Heart left ventricle (tissue), 16 donors: ENCODE measurements around the gene PCGF3. TPM values are rescaled to one million over a fixed set of nuclear protein-coding genes. Genes with fewer than 3 reads are reported as not detected.
"Not testable (repeated sequence)": the region's sequence is repeated elsewhere in the genome, so short reads cannot be mapped to it uniquely, and the experiment has no call there.

Source experiments
- ATAC-seq, 4 donors: fragments of 200-7000 bp; cut with Tn5 transposase; one replicate each; pipeline ENCODE4 v1.9.1; 2020 to 2022; ENCODE audit warnings: moderate library complexity in 4 of 4, mild to moderate bottlenecking in 3 of 4, moderate number of reproducible peaks in 1 of 4
- DNase-seq, 5 donors: peaks; one replicate each; pipeline ENCODE4 v3.0.0-alpha.2; 2020
- H3K27ac ChIP-seq, 12 donors: fragments of 200-600 bp; sonication (generic) in 4 of 12; one replicate each; pipeline versions ENCODE4 v1.5.0 to v1.8.0; 2016 to 2022; ENCODE audit warnings: mild to moderate bottlenecking in 2 of 12
- H3K27me3 ChIP-seq, 9 donors: fragments of 200-600 bp; sonication (generic) in 2 of 9; one replicate each; pipeline versions ENCODE4 v1.5.1 to v1.8.0; 2016 to 2022; ENCODE audit warnings: mild to moderate bottlenecking in 3 of 9
- H3K36me3 ChIP-seq, 9 donors: fragments of 200-600 bp; sonication (generic) in 2 of 9; one replicate each; pipeline versions ENCODE4 v1.5.0 to v1.8.0; 2018 to 2022; ENCODE audit warnings: mild to moderate bottlenecking in 2 of 9
- H3K4me1 ChIP-seq, 12 donors: fragments of 200-600 bp; sonication (generic) in 4 of 12; one replicate each; pipeline versions ENCODE4 v1.5.0 to v1.8.0; 2016 to 2022; ENCODE audit warnings: mild to moderate bottlenecking in 3 of 12
- H3K4me3 ChIP-seq, 12 donors: fragments of 200-600 bp; sonication (generic) in 4 of 12; one replicate each; pipeline versions ENCODE4 v1.5.0 to v1.8.0; 2017 to 2022; ENCODE audit warnings: mild to moderate bottlenecking in 9 of 12, moderate library complexity in 4 of 12
- H3K9me3 ChIP-seq, 12 donors: fragments of 200-600 bp; sonication (generic) in 4 of 12; one replicate each; pipeline versions ENCODE4 v1.5.0 to v1.8.0; 2016 to 2022; ENCODE audit warnings: mild to moderate bottlenecking in 1 of 12
- CTCF ChIP-seq, 12 donors: fragments of 200-600 bp; sonication (generic) in 4 of 12; IDR thresholded peaks; one replicate each; pipeline versions ENCODE4 v1.5.0 to v1.8.0; 2018 to 2022; ENCODE audit warnings: antibody characterized with exemption in 12 of 12, mild to moderate bottlenecking in 5 of 12
- POLR2A ChIP-seq, 2 donors: fragments of 450-650 bp; IDR thresholded peaks; one replicate each; pipeline ENCODE4 v1.6.1; 2017; ENCODE audit warnings: antibody characterized with exemption in 2 of 2, mild to moderate bottlenecking in 2 of 2, moderate library complexity in 2 of 2
- WGBS, 4 donors: extraction: QIAGEN DNeasy Blood & Tissue Kit in 2 of 4; methylation state at CpG; one replicate each; pipeline versions ENCODE4 v1.1.5 to v1.1.7; 2013 to 2018; 5-methylcytosine and 5-hydroxymethylcytosine counted together
- intact Hi-C, 10 donors: fragments of 100-400 bp; cut with DNase I; formaldehyde crosslinking; loops; one replicate each; pipeline versions ENCODE4 v1.11.1 to v1.14.2; 2022
- polyA plus RNA-seq, 2 donors: library from polyadenylated mRNA; stranded (reverse); fragments of 200-250 nt; gene quantifications; one replicate each; pipeline ENCODE4 v1.2.3, GENCODE V29; 2013
- total RNA-seq, 9 donors: library from RNA; depleted of rRNA in 2 of 9; stranded (reverse); fragments of >200 nt in 2 of 9; fragmentation: NEBNext Ultra II Directional in 3 of 9; extraction: Animal tissue kit (Norgen Biotek cat#: 25700) in 3 of 9; gene quantifications; one replicate each; pipeline versions ENCODE4 v1.1.0 to v1.2.4, GENCODE V29; 2016 to 2023
- donor health status: ischemic (EF 13 %, LVEDD 7.1; RV severe dilation, severe dysfunction).
- donor health status: healthy with polysubstance abuse.
- donor health status: DM: no; HTN: yes; CAD: no.
- donor health status: DM: no; HTN: no; CAD: no.
- donor health status: ischemic (EF 25% LVEDD 6.9; RV normal size, moderate dysfunction).
- donor health status: ischemic (EF 25% LVEDD 5.7; RV mildly dilated, moderate dysfunction).
- donor health status: healthy.
- donor health status: DM: yes; HTN: yes; CAD: no.
- donor health status: ischemic (EF 35%, LVEDD 5.7; RV mildly dilated, moderate dysfunction).
- donor health status: nonischemic (EF 11% LVEDD 7.7; RV severe dilation, severe dysfunction).
- donor health status: DM: yes; HTN: yes; CAD: no.
- donor health status: PGD.
- donor health status: ischemic (EF 29% LVEDD 5.4; RV normal size, mild dysfunction).
- donor health status: nonischemic (EF 23%, LVEDD 6.1; RV moderate dilation, normal function).

PCGF3 gene
- total and polyA plus RNA-seq, 11 donors, result 16.2 to 45.7 (median 22.5) TPM

- 80 to 85% (median 81%) methylated on average over 4 of the region's 4 CpGs for WGBS, 4 donors
- intact Hi-C loops, result no loop called here
- DNase-seq (no peak), ATAC-seq (no peak)
- Histone ChIP-seq H3K9me3 (no peaks in the 10 kb centered on the region), H3K4me3 (no peak overlapping the region), H3K27me3 (peaks cover 25 to 52% (median 44%) of the 10 kb centered on the region in 9 donors), H3K36me3 (no peaks in the 10 kb centered on the region), H3K27ac (no peak overlapping the region), H3K4me1 (peaks cover 0 to 19% (median 11%) of the 10 kb centered on the region in 12 donors)
- no peak for TF ChIP-seq POLR2A (IDR thresholded peaks at IDR 0.05)
- no peak for TF ChIP-seq CTCF (IDR thresholded peaks at IDR 0.05)
These were observed 91.4 kb downstream of the PCGF3 start for GRCh38 chr4:797066-797465.

GRCh38 chr4:801436-802124 is 95.9 kb downstream of the PCGF3 start:
- ATAC-seq (no peak), DNase-seq (no peak)
- H3K27me3 ChIP-seq, result peaks cover 0 to 16% (median 0%) of the 10 kb centered on the region in 9 donors
- intact Hi-C loops, result no loop called here
- H3K4me3 ChIP-seq, result no peak overlapping the region
- no peaks in the 10 kb centered on the region for H3K4me1 ChIP-seq
- peaks cover 0 to 8% (median 0%) of the 10 kb centered on the region in 12 donors for H3K9me3 ChIP-seq
- H3K36me3 ChIP-seq, result no peaks in the 10 kb centered on the region
- H3K27ac ChIP-seq, result no peak overlapping the region
- no peak for TF ChIP-seq CTCF (IDR thresholded peaks at IDR 0.05)
- no peak for TF ChIP-seq POLR2A (IDR thresholded peaks at IDR 0.05)
- 90 to 93% (median 90%) methylated on average over 13 of the region's 13 CpGs for WGBS, 4 donors

GRCh38 chr4:803884-804283 is 98.3 kb downstream of the PCGF3 start:
- ATAC-seq (no peak), DNase-seq (no peak)
- H3K27me3 ChIP-seq, result peaks cover 0 to 9% (median 0%) of the 10 kb centered on the region in 9 donors
- H3K27ac ChIP-seq, result no peak overlapping the region
- no peaks in the 10 kb centered on the region for H3K36me3 ChIP-seq
- WGBS, 4 donors, result 89 to 92% (median 91%) methylated on average over 13 of the region's 13 CpGs
- H3K4me3 ChIP-seq, result no peak overlapping the region
- intact Hi-C loops, result no loop called here
- H3K9me3 ChIP-seq, result peaks cover 0 to 8% (median 0%) of the 10 kb centered on the region in 12 donors
- TF ChIP-seq CTCF (IDR thresholded peaks at IDR 0.05) (no peak), POLR2A (IDR thresholded peaks at IDR 0.05) (no peak)
- H3K4me1 ChIP-seq, result no peaks in the 10 kb centered on the region

- TF ChIP-seq POLR2A (IDR thresholded peaks at IDR 0.05) (no peak), CTCF (IDR thresholded peaks at IDR 0.05) (no peak)
- Histone ChIP-seq H3K4me3 (no peak overlapping the region), H3K4me1 (no peaks in the 10 kb centered on the region), H3K27ac (no peak overlapping the region), H3K36me3 (no peaks in the 10 kb centered on the region), H3K27me3 (peaks cover 0 to 9% (median 0%) of the 10 kb centered on the region in 9 donors), H3K9me3 (peaks cover 0 to 8% (median 0%) of the 10 kb centered on the region in 12 donors)
- intact Hi-C loops, result no loop called here
- DNase-seq (no peak), ATAC-seq (no peak)
- WGBS, 4 donors, result 79 to 85% (median 83%) methylated on average over 44 of the region's 44 CpGs
These were observed 99.2 kb downstream of the PCGF3 start for GRCh38 chr4:804804-805203.

- intact Hi-C loops, H3K36me3 ChIP-seq, H3K27ac ChIP-seq, DNase-seq, H3K4me3 ChIP-seq, H3K9me3 ChIP-seq, H3K27me3 ChIP-seq, H3K4me1 ChIP-seq, ATAC-seq: not testable (repeated sequence)
- 88 to 92% (median 92%) methylated on average over 4 of the region's 4 CpGs for WGBS, 4 donors
These were observed 101.3 kb downstream of the PCGF3 start for GRCh38 chr4:806979-807378.
